Loucy (cell line): ENCODE results near the gene CPD.

Source experiments
- CTCF ChIP-seq: fragments of 200-600 bp; sonication (generic); conservative IDR thresholded peaks from 2 replicates; pipeline ENCODE4 v1.5.1; 2014; ENCODE audit warnings: mild to moderate bottlenecking, antibody characterized with exemption, low read length
- EZH2phosphoT487 ChIP-seq: fragments of 200-600 bp; IDR thresholded peaks from 2 replicates; pipeline ENCODE4 v1.6.1; 2018; ENCODE audit warnings: antibody characterized with exemption, mild to moderate bottlenecking, moderate library complexity, borderline replicate concordance

GRCh38 chr17:30361766-30362279 is 16.9 kb upstream of the CPD start:
- TF ChIP-seq CTCF: no peak
- no peak for TF ChIP-seq EZH2phosphoT487
